HG02981 (cell line): Measurements from ENCODE around the gene STEEP1.
A peak's percentile ranks its signal among the peaks of the same experiment; 100 is the strongest.

Experiments
- ATAC-seq: cut with Tn5 transposase; IDR thresholded peaks from one replicate; pipeline ENCODE4 v1.9.1; 2021; ENCODE audit warnings: mild to moderate bottlenecking, moderate library complexity; ENCODE audit not compliant: unreplicated experiment

The STEEP1 gene

DNA sequence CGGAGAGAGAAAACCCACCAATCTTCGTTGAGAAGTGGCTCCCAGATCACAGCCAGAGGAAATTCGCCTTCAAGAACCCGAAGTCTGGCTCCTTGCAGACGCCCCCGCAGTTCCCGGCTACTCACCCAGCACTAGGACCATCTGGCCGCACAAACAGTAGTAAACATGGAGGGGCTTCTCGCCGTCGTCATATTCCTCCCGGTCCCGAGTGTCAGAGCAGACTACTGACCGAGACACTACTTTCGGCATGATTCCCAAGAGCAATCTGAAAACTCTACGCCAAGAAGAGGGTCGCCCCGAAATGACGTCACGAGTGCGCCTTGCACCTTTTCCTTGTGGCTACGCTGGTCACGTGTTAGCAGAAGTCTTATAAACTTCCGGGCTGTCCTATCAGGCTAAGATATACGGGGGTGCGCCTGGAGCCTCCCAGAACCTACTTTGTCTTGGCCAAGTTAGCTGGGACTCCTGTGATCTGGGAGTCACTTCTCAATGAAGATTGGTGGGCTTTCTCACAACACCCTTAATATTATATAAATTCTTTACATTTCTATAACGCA is at the start of gene STEEP1:
Gene STEEP1 (minus strand): TSS at position 303 of the 557 bp plus-strand sequence. CDS start 54 bp downstream, at position 249.
- peak; percentile 94 for ATAC-seq

DNA sequence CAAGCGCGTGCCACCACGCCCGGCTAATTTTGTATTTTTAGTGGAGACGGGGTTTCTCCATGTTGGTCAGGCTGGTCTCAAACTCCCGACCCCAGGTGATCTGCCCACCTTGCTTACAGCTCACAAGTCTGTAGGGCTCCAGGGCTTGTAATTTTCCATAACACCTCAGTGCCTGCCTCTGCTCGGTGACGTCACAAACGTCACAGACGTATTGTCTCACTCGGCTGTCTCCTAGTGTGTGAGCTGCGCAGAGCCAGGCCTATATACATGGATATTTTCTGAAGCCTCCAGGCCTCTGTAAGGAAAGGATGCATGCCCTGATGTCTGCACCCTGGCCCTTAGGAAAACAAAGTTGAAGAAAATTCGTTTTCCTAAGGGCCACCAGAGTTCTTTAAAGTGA is 49.6 kb upstream of the STEEP1 start:
- ATAC-seq: no peak

DNA sequence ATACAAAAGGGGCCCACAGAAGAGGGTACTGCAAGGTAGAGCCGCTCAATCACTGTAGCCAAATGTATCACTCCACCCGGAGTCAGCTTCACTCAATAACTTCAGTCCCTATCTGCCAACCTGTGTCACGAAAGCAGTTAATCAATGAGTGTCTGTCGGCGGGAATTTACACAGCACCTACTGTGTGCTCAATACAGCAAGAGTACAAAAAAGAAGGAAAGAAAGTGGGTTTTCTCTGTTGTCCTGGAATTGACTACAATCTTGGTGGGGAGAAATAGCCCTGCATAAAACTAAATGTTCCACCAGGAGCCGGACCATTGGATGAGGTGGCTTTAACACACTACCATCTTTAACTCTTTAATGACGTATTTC is 41.8 kb upstream of the STEEP1 start:
- no peak for ATAC-seq

DNA sequence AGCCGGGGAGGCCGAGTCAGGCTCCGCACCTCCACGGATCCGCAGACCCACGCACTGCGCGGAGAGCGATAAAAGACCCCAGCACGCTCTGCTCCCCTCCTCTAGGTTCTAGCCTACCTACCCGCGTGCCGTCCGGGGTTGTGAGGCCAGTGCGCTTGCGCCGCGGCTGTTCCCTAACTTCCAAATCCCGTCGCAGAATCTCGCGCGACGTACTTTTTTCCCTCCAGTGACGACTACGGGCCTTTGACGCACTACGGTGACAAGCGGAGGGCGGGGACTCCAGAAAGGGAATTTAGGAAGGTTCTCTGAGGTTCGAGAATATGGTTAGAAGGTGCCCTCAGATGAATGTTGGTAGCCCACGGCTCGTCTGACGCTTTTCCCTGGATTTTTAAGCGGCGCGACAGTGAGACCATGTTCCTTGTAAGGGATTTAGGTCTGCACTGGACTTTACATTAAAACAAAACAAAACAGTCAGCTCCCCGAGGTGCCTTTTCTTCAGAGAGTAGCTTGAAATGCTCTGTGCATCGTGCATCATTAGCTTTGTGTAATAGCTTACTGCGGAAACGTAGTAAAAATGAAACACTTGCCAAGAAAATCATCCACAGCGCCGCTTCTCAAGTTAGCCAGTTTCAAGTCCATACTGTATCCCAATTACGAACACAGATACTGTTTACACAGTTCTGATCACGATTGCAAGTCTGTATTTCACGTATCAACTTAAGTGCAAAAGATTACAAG is 41.2 kb upstream of the STEEP1 start, which contains the start of gene NKRF:
Gene NKRF (minus strand): TSS at position 145 of the 738 bp plus-strand sequence.
- peak; percentile 85 for ATAC-seq

DNA sequence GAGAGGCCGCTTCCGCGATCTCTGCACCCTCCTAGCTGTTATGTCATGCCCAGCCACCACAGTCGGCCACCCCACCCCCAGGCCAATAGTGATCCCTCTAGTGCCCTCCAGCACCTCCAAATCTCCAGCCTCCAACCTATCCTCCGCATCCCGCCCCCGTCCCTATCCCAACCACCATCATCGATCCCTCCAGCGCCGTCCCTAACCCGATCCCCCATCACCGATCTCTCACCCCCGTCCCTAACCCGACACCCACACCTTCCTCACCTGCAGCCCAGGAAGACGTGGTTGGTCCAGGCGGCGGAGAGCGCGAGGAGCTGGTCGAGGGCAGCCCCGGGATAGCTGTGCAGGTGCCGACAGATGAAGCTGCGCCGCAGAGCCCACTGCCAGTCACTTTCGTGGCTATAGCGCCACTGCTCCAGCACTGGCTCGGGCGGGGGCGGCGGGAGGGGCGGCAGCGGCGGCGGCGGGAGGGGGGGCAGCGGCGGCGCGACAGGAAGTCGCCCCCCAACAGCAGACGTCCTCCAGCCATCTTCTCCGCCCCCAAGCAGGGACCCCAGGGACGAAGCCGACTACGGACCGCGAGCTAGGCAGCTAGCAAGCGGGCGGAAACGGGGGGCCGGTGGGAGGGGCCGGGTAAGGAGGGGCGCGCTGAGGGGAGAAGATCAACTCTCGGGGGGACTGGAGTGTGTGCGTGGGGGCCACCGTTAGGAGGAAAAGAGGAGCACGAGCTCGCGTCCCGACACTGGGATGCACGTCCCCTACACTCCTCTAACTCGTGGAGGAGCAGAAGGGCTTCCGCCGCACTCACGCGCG is 40.5 kb upstream of the STEEP1 start:
- ATAC-seq: peak; percentile 32

DNA sequence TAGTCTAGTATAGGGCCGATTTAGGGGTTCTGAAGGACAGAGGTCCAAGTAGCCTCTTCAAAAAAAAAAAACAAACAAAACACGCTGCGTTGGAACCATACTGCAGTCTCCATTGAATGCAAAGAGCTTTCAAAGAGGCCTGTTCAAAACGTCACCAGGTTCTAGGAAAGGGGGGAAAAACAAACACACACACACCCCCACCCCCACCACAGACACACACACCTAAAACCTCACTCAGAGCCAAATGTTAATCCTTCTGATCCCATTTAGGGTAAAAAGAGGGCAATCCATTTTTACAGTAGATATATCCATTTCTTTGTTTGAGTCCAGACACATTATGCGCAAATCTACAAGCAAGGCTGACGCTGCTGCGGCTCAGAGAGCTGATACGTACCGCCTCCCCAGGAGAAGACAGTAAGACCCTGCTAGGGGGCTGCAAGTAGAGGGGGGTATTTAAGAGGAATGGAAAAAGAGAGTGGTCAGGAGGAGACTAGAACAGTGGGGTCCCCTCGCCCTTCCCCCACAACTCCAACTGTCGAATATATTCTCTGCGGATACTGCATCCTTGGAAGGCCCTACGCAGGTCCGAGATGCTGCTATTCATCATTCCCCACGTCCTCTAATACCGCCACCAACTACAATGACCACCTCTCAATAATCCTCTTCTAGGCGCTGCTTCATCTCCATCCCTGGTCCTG is 39.7 kb upstream of the STEEP1 start:
- no peak for ATAC-seq

DNA sequence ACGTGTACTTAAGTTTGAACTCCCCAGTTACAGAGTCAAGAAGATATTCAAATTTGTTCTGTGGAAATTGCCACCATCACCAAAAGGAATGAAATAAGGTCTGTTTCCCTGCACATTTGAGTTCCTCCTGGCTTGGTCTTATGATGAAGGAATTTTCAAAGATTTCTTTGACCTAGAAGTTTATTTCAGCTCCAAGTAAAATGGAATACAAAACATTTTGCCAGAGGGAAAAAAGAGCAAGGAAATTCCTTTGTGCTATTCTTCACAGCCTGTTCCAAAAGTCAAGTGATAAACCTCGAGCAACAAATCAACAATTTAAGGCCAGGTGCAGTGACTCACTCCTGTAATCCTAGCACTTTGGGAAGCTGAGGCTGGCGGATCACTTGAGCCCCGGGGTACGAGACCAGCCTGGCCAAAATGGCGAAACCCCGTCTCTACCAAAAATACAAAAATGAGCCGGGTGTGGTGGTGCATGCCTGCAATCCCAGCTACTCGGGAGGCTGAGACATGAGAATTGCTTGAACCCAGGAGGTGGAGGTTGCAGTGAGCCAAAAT is 37.6 kb upstream of the STEEP1 start:
- no peak for ATAC-seq

DNA sequence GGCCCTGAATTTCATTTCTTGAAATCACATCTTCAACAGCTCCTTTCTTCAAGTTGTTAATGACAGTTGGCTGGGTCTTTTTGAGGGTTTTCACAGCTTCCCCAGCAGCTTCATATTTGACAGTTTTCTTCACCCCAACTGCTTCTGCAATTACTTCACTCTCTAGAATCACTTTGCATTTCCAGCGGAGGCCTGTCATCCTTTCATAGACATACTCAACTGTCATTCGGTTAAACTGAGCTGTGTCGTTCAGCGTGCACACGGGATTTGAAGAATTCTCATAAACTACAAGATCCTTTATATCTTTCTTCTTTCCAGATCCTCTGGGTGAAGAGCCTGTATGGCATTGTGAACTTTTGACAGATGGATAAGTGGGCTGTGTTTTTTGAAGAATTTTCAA is 24.6 kb upstream of the STEEP1 start:
- no peak for ATAC-seq

DNA sequence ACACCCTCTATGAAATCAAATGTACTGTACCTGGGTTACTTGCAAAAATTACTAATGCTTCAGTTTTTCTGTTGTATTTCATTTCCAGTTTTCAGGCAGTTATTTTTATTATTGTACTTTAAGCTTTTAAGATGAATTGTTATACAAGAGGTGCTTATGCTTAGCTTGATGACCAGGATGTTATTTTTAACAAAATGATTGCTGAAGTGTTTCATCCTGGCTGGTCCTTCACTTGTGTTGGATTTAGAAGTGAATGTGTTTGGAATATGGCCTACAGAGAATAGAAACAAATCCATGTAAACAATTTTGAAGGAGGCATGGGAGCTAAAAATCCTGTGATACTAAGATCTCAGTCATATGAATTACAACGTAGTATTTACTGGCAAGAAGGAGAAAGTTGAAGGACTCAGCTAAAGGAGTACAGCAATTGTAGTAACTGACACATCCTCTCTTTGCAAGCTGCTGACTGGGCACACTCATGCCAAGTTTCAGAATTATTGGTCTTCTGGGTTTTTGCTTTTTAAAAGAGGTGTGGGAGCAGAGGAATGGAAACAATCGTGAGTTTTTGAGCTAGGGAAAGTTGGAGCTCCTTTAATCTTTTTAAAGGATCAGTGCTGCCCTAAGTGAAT is 18.3 kb upstream of the STEEP1 start:
- no peak for ATAC-seq

DNA sequence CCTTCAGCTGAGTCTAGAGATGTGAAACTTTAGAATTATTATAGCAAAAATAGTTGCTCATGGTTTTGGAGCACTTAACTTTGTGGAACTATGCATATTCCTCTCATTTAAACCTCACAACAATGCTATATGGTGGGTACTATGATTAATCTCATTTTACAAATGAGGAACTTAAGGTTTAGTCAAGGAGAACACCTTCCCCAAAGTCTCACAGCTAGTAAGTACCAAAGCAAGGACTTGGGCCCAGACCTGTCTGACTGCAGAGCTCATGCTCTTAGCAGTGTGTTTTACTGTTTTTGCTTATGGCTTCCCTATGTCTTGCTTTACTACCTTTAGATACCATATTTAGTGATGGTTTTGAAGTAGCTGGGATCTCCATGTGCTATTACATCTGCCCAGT is 14.2 kb upstream of the STEEP1 start:
- ATAC-seq: no peak

DNA sequence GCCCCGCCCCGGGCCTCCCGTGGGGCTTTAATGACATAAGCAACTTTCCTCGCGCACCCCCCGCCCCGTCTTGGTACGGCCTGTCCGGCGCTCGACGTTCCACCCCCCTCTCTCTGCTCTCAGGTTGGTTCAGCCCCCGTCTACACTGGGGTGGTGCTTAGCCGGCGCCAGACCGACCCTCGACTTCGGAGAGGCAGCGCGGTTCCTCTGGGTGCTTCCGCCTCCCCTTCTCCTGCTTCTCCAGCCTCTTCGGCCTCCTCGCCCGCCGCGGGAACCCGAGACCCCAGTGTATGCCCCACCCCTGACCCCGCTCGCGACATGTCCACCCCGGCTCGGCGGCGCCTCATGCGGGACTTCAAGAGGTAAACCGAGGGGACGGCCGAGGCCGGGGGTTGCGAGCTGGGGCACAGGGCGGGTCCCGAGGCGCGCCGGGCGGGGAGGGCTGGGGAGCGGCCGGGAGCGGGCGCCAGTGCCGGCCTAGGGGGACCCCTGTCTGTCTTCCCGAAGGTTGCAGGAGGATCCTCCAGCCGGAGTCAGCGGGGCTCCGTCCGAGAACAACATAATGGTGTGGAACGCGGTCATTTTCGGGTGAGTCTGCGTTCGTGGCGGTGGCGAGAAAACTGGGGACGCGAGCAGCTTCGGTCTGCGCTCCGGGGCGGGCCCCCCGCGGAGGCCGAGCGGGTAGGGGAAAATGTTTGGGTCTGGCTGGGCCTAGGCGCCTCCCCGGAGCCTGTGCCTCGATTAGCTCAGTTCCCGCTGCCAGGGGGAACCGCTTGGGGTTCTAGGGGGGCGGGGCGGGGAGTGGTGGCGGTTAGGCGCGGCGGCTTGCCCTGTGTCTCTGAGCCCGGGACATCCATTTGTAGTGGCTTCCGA is 9.4 kb upstream of the STEEP1 start, which contains the start of gene UBE2A:
Gene UBE2A (plus strand): TSS at position 170 of the 873 bp plus-strand sequence. CDS start 149 bp downstream, at position 319.
- ATAC-seq: peak; percentile 77

DNA sequence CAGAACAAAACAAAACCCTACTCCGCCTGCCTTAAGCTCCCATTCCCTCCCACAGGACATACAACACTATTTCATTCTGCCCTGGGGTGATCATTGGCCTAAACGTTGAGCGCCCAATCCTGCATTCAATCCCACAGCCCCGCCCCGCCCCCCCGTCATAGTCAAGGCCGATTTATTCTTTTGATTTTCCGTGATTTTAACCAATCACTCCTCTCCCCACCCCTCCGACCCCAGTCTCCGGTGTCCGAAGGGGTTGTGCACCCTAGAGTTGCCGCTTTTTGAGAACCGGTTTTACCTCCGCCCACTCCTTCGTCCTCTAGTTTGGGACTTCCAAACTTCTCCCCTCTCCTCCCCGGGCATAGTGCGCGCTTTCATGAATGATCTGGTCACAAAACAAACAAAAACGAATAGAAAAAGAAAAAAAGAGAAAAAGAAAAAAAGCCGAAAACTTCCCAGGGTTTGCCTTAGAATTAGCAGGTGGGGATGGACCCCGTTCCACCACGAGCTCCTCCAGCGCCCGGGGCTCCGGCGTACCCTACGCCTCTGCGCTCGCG is 8.7 kb upstream of the STEEP1 start:
- peak; percentile 12 for ATAC-seq

DNA sequence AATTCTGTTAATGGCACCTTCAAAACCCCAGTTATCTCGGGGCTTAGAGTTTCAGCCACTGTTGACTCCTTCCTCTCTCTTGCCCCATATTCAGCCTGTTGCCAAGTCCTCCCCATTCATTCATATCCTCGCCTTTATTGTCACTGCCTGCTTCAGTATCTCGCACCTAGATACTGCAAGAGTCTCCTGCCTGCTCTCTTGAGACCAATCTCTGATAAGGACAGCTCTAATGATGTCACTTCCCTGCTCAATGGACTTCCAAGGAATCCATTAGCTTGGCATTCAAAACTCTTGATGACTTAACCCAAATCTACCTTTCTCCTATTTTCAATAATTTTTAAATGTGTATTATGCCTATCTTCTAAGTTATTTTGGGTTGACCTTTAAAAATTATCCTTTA is 8.0 kb upstream of the STEEP1 start:
- no peak for ATAC-seq

DNA sequence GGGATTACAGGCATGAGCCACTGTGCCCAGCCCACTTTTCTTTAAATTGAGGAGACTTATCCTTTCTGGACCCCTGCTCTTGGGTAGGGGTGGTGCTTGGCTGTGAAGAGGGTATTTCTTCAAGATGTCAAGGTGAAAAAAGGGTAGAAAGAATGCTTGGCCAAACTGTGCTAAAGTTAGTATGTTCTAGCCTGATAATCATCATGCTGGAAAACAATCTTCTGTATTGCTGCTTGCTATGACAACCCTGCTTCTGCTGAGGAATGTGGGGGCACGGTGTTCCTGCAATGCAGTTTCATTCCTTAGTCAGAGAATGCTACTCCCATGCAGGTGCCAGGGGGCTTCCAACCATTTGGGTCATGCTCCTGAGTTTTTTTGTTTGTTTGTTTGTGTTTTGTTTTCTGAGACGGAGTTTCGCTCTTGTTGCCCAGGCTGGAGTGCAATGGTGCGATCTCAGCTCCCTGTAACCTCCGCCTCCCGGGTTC is 5.2 kb upstream of the STEEP1 start:
- ATAC-seq: no peak

DNA sequence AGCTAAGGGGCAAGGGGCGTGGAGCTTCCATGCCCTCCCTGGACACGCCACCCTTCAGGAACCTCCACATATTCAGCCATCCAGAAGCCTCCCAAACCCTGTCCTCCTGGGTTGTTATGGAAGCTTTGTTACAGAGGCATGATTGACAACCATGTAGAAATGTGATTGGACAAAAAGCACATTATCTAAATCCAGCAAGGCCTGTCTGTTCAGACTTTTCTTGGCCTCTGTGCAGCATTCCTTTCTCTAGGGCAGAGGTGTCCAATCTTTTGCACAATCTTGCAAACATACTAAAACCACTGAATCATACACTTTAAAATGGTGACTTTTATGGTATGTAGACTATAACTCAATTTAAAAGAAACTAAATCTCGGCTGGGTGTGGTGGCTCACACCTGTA is 12.7 kb downstream of the STEEP1 start:
- no peak for ATAC-seq

DNA sequence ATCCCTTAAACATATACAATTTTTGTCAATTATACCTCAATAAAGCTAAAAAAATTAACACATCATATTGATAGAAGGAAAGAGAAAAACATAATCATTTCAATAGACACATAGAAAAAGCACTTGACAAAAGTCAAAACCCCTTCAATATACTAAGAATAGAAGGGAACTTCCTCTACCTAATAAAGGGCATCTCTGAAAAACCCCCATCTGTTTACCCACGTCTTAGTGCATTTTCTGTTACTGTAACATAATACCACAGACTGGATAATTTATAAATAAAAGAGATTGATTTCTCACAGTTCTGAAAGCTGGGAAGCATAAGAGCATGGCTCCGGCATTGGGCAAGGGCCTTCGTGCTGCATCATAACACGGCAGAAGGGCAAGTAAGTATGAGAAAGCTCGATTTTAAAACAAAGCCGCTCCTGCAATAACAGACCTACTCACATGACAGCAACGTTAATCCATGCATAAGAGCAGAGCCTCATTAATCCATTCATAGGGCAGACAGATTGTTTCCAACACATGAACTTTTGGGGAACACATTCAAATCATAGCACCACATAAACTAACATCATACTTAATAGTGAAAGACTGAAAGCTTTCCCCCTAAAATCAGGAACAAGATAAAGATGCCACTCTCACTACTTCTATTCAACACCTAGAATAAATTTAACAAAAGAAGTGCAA is 15.7 kb downstream of the STEEP1 start:
- no peak for ATAC-seq

DNA sequence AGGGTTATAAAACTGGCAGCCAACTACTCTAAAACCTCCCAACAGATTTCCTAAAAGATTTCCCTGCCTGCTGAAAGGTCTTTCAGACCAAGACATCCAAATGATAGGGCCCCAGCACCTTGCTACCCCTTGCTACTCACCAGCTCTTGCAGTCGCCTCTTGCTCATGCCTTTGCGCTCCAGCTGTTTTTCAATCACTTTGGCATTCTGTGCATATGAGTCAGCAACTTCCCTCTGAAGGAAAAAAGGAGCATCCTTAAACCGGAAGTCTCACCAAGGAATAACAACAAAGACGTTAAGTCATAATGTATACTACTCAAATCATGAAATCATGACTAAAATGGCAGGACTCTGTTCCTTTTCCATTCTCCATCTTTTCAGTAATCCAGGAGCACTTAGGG is 24.0 kb downstream of the STEEP1 start:
- ATAC-seq: no peak

DNA sequence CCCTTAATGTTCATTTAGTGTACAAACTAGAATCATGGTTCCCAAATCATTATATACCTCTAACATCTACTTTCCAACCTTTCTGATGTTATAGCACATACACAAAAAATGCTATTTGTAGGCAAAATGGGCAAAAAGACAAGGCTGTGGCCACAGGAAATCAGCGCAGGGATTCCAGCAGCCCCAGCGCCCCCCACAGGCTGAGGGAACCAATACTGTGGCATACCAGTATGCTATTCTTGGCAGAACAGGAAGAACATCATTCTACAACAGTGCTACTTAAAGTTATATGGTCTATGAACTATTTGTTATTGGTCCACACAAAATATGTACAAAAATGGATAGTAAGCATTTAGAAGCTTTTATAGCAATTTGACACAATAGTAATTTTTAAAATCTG is 25.3 kb downstream of the STEEP1 start:
- no peak for ATAC-seq
